ENCODE results near the gene MAPK9.

- TF ChIP-seq BCOR (IDR thresholded peaks at IDR 0.05): peak; percentile 90
- TF ChIP-seq ZNF24 (IDR thresholded peaks at IDR 0.05): no peak
- no peak for TF ChIP-seq CREB1 (IDR thresholded peaks at IDR 0.05)
- TF ChIP-seq CREB1 (CRISPR knock-in tag; IDR thresholded peaks at IDR 0.05): no peak
- no peak for TF ChIP-seq ERF (CRISPR knock-in tag; IDR thresholded peaks at IDR 0.05)
- TF ChIP-seq EP300 (IDR thresholded peaks at IDR 0.05; ENCODE audit: low read length): no peak
- TF ChIP-seq ZNF766 (CRISPR knock-in tag; conservative IDR thresholded peaks at IDR 0.05): no peak
- peak in 2 of 3 experiments; percentile 19 to 31; a peak in 3 of 6 replicates for TF ChIP-seq CTCF (IDR thresholded peaks at IDR 0.05 in 2 of 3, conservative IDR thresholded peaks at IDR 0.05 in 1 of 3; ENCODE audit: insufficient read depth in 2 of 3, low read depth in 1 of 3, low read length in 3 of 3)
- no peak for TF ChIP-seq ZKSCAN8 (CRISPR knock-in tag; IDR thresholded peaks at IDR 0.05)
- TF ChIP-seq BRCA1 (IDR thresholded peaks at IDR 0.05): no peak
- TF ChIP-seq BRCA1 (CRISPR knock-in tag; IDR thresholded peaks at IDR 0.05): no peak
- TF ChIP-seq, protein P1, sequence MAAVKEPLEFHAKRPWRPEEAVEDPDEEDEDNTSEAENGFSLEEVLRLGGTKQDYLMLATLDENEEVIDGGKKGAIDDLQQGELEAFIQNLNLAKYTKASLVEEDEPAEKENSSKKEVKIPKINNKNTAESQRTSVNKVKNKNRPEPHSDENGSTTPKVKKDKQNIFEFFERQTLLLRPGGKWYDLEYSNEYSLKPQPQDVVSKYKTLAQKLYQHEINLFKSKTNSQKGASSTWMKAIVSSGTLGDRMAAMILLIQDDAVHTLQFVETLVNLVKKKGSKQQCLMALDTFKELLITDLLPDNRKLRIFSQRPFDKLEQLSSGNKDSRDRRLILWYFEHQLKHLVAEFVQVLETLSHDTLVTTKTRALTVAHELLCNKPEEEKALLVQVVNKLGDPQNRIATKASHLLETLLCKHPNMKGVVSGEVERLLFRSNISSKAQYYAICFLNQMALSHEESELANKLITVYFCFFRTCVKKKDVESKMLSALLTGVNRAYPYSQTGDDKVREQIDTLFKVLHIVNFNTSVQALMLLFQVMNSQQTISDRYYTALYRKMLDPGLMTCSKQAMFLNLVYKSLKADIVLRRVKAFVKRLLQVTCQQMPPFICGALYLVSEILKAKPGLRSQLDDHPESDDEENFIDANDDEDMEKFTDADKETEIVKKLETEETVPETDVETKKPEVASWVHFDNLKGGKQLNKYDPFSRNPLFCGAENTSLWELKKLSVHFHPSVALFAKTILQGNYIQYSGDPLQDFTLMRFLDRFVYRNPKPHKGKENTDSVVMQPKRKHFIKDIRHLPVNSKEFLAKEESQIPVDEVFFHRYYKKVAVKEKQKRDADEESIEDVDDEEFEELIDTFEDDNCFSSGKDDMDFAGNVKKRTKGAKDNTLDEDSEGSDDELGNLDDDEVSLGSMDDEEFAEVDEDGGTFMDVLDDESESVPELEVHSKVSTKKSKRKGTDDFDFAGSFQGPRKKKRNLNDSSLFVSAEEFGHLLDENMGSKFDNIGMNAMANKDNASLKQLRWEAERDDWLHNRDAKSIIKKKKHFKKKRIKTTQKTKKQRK (IDR thresholded peaks at IDR 0.05; ENCODE audit: borderline replicate concordance, low read depth, low read length): no peak
- no peak; a peak in 1 of 4 replicates for TF ChIP-seq NRF1 (conservative IDR thresholded peaks at IDR 0.05 in 1 of 2, IDR thresholded peaks at IDR 0.05 in 1 of 2)
- TF ChIP-seq ZZZ3 (IDR thresholded peaks at IDR 0.05): no peak
Observed at GRCh38 chr5:180208435-180209081, 83.3 kb downstream of the MAPK9 start.

Data from K562 (cell line).